NCI-H2081 (cell line): ENCODE data around the gene ZNF682.
"Not testable (repeated sequence)": the region's sequence is repeated elsewhere in the genome, so short reads cannot be mapped to it uniquely, and the experiment has no call there.

Experiments
- DNase-seq, 2 experiments: peaks; one replicate each; lab custom pipeline; 2025; lab: John Stamatoyannopoulos, UW

Gene ZNF682

DNA sequence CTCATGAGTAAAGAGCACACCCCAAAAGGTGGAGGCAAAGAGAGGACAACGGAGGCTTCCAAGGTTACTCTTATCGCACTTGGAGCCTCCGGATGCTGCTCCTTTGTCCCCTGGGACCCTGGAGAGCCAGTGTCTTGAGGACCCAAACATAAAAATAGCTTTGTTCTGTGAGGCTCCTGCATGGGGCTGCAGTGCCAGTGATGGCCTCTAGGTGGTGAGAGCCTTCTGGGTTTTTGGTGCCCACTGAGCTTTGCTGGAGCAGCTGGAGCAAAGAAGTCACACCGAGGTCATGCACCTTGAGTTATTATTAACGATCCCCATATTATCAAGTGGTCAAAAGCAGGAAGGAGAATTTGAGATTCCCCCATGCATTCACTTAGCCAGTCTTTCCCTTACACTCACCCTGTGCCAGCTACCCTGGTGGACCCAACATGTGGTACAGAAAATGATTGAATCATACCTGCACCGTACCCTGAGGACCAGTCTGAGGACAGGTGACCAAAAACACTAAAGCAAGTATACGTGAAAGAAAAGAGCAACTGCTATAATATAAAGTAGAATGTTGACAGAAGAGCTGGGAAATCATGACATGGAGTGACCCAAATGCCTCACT, 41.5 kb downstream of the ZNF682 start:
- DNase-seq, result no peak

DNA sequence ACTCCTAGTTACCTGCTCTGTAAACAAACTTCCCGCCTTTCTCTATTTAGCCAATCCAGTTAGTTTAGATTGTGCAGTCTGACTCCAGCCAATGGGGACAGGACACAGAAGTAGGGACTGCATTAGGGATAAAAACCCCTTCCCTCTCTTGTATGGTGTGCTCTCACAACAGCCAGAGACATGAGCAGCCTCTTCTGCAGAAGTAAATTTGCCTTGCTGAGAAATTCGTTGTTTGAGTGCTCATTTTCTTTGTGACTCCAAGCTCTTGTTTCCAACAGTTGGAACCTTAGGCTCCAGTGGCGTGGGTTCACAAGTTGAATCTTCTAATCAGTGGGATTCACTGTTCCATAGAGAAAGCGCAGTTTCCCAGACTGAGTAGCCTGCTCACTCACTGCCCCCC, 72.4 kb downstream of the ZNF682 start:
- DNase-seq, result no peak

DNA sequence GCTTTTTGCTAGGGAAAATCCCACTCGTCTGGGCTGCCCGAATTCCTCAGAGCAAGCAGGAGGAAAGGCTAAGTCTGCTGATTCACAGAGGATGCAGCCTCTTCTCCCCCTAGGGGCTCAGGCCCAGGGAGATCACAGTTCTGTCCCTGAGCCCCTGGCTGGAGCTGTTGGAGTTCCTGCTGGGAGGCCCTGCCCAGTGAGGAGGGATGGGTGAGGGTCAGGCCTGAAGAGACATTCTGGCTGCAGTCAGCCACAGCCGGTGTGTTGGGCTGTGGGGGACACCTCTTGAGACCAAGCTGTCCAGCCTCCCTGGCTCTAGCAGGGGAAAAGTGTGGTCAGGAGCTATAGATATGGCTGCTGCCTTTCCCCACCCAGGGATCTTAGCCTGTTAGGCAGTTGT, 73.2 kb downstream of the ZNF682 start:
- DNase-seq, result not testable (repeated sequence)

DNA sequence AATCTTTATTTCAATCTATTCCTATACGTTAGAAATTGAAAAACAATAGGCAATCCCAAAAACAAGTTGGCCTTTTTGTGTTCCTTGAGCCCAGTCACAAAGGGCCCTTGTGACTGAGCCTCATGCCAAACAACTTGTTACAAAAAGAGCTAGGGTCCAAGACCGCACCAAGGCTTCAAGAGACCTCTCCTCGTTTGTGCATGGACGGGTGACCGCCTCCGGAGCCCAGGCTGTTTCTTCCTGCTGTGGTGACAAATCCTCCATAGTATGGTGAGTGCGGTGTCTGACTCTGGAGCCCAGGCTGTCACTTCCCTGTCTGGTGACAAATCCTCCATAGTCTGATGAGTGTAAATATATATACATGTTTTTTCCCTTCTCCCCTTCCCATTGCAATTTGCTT, 74.9 kb downstream of the ZNF682 start:
- no peak for DNase-seq

DNA sequence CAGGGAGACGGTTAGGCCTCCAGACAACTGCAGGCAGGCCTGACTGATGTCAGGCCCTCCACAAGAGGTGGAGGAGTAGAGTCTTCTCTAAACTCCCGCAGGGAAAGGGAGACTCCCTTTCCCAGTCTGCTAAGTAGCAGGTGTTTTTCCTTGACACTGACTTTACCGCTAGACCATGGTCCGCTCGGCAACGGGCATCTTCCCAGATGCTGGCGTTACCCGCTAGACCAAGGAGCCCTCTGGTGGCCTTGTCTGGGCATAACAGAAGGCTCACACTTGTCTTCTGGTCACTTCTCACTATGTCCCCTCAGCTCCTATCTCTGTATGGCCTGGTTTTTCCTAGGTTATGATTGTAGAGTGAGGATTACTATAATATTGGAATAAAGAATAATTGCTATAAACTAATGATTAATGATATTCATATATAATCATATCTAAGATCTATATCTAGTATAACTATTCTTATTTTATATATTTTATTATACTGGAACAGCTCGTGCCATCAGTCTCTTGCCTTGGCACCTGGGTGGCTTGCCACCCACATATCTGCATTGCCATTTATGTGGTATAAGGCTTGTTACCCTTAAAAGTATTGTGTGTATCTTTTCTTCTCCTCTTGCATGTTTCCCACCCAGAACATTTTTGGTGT, 80.0 kb downstream of the ZNF682 start:
- peak; percentile 60 to 70 for DNase-seq

DNA sequence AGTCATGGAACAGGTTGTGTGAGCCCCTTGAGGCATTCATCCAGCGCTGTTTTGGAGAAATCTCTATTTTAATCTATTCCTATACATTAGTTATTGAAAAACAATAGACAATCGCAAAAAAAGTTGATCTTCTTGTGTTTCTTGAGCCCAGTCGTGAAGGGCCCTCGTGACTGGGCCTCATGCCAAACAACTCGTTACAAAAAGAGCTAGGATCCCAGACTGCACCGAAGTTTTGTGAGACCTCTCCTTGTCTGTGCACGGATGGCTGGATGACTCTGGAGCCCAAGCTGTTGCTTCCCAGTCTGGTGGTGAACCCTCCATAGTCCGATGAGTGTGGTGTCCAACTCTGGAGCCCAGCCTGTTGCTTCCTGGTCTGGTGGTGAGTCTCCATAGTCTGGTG, 81.5 kb downstream of the ZNF682 start:
- not testable (repeated sequence) for DNase-seq

DNA sequence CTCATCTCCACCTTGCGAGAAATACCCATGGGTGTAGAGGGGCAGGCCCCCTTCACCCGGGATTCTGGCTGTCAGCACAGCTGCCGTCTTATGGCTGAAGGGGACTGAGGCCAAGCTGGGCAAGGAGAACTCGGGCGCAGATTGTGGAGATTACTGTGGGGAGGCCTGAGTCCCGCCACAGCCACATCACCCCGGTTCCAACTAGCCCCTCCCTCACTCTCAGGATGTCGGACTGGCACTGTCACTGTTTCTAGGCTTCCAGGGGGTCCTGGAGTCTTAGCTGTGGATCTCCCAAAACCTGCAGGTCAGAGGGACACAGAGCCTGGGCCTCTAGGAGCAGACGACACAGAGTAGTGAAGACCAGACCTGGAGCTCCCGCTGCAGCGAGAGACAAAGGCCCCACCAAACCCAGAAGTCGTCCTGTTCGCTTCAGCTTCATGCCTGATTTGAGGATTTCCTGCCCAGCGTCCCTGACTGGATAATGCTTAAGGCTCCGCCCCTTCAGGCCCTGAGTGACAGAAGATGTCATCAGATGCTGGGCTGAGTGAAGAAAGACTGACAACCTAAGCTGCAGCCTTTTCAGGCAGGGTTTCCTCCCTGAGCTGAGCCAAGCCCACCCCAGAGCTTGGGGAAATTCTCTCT, 82.8 kb downstream of the ZNF682 start:
- DNase-seq, result no peak

DNA sequence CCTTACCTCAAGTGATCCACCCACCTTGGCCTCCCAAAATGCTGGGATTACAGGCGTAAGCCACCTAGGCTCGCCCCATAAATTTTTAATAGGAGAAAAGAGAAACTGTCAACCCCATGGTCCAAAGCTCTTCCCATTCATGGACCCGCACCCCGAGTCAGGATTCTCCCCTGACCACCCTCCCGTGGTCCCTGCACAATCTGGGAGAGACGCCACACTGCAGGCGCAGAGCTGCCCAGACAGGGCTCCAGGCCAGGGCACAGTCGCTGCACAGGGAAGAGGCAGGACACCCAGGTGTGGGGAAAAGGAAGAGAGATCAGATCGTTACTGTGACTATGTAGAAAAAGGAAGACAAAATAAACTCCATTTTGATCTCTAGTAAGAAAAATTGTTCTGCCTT, 84.1 kb downstream of the ZNF682 start:
- DNase-seq, result no peak
